Muscle of back (tissue), 13 donors: Measurements from ENCODE around the gene CORT. TPM values are rescaled to one million over a fixed set of nuclear protein-coding genes. Genes with fewer than 3 reads are reported as not detected.
"Not testable (repeated sequence)": the region's sequence is repeated elsewhere in the genome, so short reads cannot be mapped to it uniquely, and the experiment has no call there.

Experiments used
- DNase-seq, 3 donors: peaks; one replicate each; pipeline versions ENCODE4 v3.0.0 to v3.0.0-alpha.2; 2013
- long read RNA-seq, 9 donors: transcript quantifications; one replicate each; lab custom pipeline, GENCODE V29; 2026
- polyA plus RNA-seq, 10 donors: library from polyadenylated mRNA; unstranded; fragments of 120-200 nt; gene quantifications; one replicate each; pipeline ENCODE4 v1.2.1, GENCODE V29; 2013; ENCODE audit not compliant: insufficient read length in 10 of 10

Gene CORT
- polyA plus RNA-seq = 1 to 10 TPM in 5 of 10 donors, under 1 TPM in 5; 0.30 to 1.6 (median 1.1) TPM
- long read RNA-seq, donor 1, partial matches to known transcripts = 0 of 2 reads
- long read RNA-seq, donor 1, other reads (novel, unspliced or antisense) = 0 of 2 reads
- long read RNA-seq, donor 2 = 0 reads
- long read RNA-seq, donor 3 = 0 reads
- long read RNA-seq, donor 4, partial matches to known transcripts = 0 of 1 reads
- long read RNA-seq, donor 4, other reads (novel, unspliced or antisense) = 0 of 1 reads
- long read RNA-seq, donor 5, partial matches to known transcripts = 0 of 3 reads
- long read RNA-seq, donor 5, other reads (novel, unspliced or antisense) = 0 of 3 reads
- long read RNA-seq, donor 6, partial matches to known transcripts = 0 of 1 reads
- long read RNA-seq, donor 6, other reads (novel, unspliced or antisense) = 0 of 1 reads
- long read RNA-seq, donor 7, partial matches to known transcripts = 0 of 1 reads
- long read RNA-seq, donor 7, other reads (novel, unspliced or antisense) = 0 of 1 reads
- long read RNA-seq, donor 8, partial matches to known transcripts = 0 of 1 reads
- long read RNA-seq, donor 8, other reads (novel, unspliced or antisense) = 0 of 1 reads
- long read RNA-seq, donor 9 = 0 reads

DNA sequence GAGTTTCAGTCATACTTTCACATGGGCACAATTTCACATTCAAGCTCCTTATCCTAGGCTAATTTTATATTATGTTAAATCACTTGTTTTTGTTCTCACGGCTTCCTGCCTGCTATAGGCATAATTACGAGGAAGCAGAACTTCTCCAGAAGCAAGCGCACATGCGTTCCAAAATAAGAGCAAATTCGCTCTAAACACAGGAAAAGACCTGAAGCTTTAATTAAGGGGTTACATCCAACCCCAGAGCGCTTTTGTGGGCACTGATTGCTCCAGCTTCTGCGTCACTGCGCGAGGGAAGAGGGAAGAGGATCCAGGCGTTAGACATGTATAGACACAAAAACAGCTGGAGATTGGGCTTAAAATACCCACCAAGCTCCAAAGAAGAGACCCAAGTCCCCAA, at the start of gene CORT:
Gene CORT (plus strand): TSS at position 281 of the 400 bp plus-strand sequence. CDS start 193 bp downstream, outside the sequence.
- no peak for DNase-seq

DNA sequence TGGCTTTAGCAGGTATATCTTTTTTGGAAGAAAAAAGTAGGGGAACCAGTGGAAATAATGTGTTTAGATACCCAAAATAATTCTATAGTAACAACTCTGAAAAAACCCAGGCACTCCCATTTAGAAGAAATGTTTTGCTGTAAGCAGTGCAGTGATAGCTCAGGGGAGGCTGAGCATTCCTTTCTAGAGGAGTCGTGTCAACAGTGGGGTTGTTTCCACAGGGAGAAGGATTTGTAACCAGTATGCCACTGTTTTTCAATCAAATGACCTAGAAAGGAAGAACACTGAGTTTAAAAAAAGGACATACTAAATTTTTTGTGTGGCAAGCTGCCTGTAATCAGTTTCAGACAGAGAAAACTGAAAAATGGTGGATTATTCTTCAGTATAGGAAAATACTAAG, 48.5 kb upstream of the CORT start:
- no peak for DNase-seq

- DNase-seq = no peak
These were observed 47.0 kb upstream of the CORT start for GRCh38 chr1:10402729-10403274.

DNA sequence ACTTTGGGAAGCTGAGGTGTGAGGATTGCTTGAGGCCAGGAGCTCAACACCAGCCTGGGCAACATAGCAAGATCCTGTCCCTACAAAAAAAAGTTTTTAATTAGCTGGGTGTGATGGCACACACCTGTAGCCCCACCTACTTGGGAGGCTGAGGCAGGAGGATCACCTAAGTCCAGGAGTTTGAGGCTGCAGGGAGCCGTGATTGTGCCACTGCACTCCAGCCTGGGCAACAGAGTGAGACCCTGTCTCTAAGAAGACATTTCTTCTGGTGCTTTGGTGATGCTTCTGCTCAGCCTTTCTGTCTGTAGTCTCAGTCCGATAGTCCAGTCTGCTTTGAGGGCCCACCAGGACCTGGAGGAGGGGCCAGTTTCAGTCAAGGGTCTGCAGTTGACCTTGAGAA, 42.6 kb upstream of the CORT start:
- DNase-seq = no peak

GRCh38 chr1:10415211-10415930, 34.5 kb upstream of the CORT start:
- peak in 2 of 3 donors; percentile 27 to 32 for DNase-seq

- not testable (repeated sequence) for DNase-seq
These were observed 33.9 kb upstream of the CORT start for GRCh38 chr1:10415967-10416366.

GRCh38 chr1:10418741-10419140, 31.1 kb upstream of the CORT start:
- not testable (repeated sequence) for DNase-seq

- no peak for DNase-seq
These were observed 30.5 kb upstream of the CORT start for GRCh38 chr1:10419351-10419750.

DNA sequence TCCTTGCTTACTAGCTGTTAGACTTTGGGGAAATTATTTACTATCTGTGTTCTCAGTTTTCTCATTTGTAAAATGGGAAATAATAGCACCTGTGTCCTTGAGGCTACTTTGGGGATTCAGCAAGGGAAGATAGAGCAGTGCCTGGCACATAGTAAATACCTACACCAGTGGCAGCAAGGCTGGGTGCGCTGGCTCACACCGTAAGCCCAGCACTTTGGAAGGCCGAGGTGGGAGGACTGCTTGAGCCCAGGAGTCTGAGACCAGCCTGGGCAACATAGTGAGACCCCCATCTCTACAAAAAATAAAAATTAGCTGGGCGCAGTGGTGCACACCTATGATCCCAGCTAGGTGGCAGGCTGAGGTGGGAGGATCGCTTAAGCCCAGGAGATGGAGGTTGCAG, 28.2 kb upstream of the CORT start:
- DNase-seq = no peak

DNA sequence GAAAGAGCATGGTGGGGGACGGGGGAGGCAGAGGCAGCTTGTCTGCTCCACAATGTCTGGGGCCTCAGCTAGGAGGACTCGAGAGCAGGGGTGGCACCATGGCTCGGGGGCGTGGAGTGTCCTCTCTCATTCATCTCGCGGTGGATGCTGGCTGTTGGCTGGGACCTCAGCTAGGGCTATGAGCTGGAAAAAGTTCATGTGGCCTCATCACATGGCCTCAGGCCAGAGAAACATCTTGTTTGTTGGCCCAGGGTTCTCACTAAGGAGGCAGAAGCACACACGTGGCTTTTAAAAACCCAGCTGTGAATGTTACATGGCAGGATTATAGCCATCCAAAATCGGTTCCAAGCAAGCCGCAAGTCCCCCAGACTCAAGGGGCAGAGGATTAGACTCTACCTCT, 25.8 kb upstream of the CORT start:
- DNase-seq = peak; percentile 36 to 84 (median 64)

DNA sequence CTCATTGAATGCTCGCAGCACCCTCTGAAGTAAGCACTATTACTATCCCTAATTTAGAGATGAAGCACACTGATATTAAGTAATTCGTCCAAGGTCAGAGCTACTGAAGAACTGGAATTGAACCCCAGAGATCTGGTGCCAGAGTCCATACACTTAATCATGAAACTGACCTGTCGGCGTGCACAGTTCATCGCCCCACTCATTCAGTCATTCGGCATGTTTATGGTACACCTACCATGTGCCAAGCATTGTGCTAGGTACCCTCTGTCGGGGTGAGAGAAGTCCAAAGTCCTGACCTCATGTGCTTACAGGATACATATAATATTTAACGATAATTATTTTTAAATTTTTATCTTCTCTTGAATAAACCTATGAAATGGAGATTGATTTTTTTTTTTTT, 25.2 kb upstream of the CORT start:
- DNase-seq = no peak

- not testable (repeated sequence) for DNase-seq
These were observed 23.9 kb upstream of the CORT start for GRCh38 chr1:10425826-10426534.

DNA sequence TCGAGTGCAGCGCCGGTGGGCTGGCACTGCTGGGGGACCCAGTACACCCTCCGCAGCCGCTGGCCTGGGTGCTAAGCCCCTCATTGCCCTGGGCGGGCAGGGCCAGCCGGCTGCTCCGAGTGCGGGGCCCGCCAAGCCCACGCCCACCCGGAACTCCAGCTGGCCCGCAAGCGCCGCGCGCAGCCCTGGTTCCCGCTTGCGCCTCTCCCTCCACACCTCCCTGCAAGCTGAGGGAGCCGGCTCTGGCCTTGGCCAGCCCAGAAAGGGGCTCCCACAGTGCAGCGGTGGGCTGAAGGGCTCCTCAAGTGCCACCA, 23.3 kb upstream of the CORT start:
- DNase-seq = not testable (repeated sequence)

DNA sequence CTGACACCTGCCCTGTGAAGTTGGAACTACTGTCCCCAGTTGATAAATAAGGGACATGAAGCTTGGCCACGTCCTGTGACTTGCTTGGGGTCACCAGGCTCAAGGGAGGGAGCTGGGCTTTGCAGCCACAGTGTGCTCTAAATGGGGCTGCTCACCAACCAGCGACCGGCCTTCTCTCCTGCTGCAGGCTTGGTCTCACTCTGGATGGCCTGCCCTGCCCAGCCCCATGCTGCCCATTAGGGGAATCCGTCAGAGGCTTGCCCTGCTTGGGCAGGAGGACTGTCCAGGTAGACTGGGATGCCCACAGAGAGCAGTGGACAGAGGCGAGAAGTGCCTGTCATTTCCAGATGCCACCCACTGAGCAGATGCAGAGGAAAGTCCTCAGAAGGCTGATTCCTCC, 20.8 kb upstream of the CORT start:
- DNase-seq = no peak

DNA sequence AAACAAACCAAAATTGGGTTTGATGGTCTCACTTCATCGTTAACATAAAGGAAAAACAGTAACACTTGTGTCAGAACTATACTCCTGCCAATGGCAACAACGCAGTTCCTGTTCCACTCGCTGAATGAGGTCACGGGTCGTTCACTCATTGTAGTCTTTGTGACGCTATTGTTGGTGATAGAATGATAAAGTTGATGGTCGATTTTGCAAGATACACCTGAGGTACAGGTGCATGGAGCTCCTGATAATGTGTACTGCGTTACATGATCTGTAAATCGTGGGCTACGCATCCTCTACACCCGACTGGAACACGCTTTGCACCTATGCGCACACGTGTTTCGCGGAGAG, 20.0 kb upstream of the CORT start:
- peak in 1 of 3 donors; percentile 16 for DNase-seq

GRCh38 chr1:10430216-10431069, 19.4 kb upstream of the CORT start, which contains the start of gene CENPS:
Gene CENPS (plus strand): TSS chr1:10430433. CDS start chr1:10430518, 85 bp downstream.
- DNase-seq = peak; percentile 91 to 98 (median 96)

DNA sequence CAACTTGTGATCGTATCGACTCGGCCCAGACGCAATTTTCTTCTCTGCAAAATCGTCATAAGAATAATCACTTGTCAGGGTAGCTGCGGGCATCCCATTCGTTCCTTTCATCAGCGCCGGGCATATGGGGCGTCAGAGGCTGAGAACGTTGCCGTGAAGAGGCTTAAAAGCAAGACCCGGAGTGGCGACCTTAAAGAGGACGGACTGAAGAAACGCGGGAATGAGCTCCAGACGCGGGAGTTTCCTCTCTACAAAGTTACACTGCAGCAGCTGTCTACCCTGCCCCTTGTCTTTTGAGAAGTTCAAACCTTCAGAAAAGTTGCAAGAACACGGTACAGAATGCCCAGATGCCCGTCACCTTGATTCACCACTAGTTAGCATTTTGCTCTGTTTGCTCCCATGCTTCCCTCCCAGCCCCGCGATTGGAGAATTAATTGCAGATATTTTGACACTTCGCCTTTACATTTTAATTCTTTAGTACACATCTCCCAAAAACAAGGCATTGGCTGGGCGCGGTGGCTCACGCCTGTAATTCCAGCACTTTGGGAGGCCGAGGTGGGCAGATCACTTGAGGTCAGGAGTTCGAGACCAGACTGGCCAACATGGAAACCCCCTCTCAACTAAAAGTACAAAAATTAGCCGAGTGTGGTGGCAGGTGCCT, 18.6 kb upstream of the CORT start:
- no peak for DNase-seq

GRCh38 chr1:10432910-10433700, 16.7 kb upstream of the CORT start:
- DNase-seq = no peak

- no peak for DNase-seq
These were observed 16.0 kb upstream of the CORT start for GRCh38 chr1:10433790-10434189.
